Activated naive CD4-positive, alpha-beta T cell treated with anti-CD3 and anti-CD28 coated beads, Interleukin-2, amount 10 ng/mL, durations not matched to agents 7 days and 5 days (primary cell): ENCODE measurements around the gene CNFN.

Source experiments
- CTCF ChIA-PET: fragments of 350-600 bp; sonication (Branson Sonifier 250); formaldehyde crosslinking; loops from one replicate; lab custom pipeline; 2021; ENCODE audit warnings: antibody characterized with exemption; lab: Charles Lee
- DNase-seq: peaks from one replicate; pipeline ENCODE4 v3.0.0-alpha.2; 2020
- H3K27ac Mint-ChIP-seq: one replicate; pipeline ENCODE4 v1.8.0; 2021; ENCODE audit warnings: mild to moderate bottlenecking, moderate library complexity, mixed read lengths
- H3K27me3 Mint-ChIP-seq: one replicate; pipeline ENCODE4 v1.8.0; 2021; ENCODE audit warnings: mild to moderate bottlenecking, mixed read lengths
- H3K36me3 Mint-ChIP-seq: one replicate; pipeline ENCODE4 v1.8.0; 2021; ENCODE audit warnings: mixed read lengths
- H3K4me1 Mint-ChIP-seq: one replicate; pipeline ENCODE4 v1.8.0; 2021; ENCODE audit warnings: mixed read lengths
- H3K4me3 Mint-ChIP-seq: one replicate; pipeline ENCODE4 v1.8.0; 2021; ENCODE audit warnings: mild to moderate bottlenecking, moderate library complexity, mixed read lengths
- H3K9me3 Mint-ChIP-seq: one replicate; pipeline ENCODE4 v1.8.0; 2021; ENCODE audit warnings: mixed read lengths

Gene CNFN

DNA sequence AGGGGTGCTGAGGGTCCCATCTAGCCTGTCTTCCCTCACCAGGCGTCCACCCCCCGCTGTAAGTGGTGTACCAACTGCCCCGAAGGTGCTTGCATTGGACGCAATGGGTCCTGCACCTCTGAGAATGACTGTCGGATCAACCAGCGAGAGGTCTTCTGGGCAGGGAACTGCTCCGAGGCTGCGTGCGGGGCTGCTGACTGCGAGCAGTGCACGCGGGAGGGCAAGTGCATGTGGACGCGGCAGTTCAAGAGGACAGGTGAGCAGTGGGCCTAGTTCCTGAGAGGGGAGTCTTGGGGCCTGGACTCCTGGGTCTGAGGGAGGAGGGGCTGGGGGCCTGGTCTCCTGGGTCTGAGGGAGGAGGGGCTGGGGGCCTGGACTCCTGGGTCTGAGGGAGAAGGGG, 27.8 kb downstream of the CNFN start:
- no peaks in the 10 kb centered on the region for H3K4me1 Mint-ChIP-seq
- H3K27ac Mint-ChIP-seq = no peak overlapping the region
- CTCF ChIA-PET = no interaction called here
- DNase-seq = no peak
- H3K36me3 Mint-ChIP-seq = peaks cover 2% of the 10 kb centered on the region
- no peak overlapping the region for H3K4me3 Mint-ChIP-seq
- H3K9me3 Mint-ChIP-seq = peaks cover 12% of the 10 kb centered on the region
- peaks cover 4% of the 10 kb centered on the region for H3K27me3 Mint-ChIP-seq

DNA sequence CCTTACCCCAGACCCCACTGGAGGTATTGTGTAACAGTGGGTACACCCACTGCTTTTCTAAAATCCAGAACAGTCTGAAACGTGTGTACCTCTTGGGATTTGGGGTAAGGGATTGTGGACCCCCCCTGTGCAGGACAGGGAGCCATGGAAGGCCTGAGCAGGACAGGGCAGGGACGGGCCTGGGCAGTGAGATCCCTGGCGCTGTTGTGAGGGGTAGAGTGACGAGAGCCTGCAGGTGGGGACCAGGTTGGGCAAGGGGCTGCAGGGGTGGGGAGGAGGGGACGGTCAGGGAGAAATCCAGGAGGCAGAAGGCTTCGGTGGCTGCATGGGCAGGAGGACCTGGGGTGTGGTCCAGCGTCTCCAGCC, 28.6 kb downstream of the CNFN start:
- CTCF ChIA-PET = no interaction called here
- Mint-ChIP-seq H3K36me3 (peaks cover 2% of the 10 kb centered on the region), H3K9me3 (peaks cover 12% of the 10 kb centered on the region)

DNA sequence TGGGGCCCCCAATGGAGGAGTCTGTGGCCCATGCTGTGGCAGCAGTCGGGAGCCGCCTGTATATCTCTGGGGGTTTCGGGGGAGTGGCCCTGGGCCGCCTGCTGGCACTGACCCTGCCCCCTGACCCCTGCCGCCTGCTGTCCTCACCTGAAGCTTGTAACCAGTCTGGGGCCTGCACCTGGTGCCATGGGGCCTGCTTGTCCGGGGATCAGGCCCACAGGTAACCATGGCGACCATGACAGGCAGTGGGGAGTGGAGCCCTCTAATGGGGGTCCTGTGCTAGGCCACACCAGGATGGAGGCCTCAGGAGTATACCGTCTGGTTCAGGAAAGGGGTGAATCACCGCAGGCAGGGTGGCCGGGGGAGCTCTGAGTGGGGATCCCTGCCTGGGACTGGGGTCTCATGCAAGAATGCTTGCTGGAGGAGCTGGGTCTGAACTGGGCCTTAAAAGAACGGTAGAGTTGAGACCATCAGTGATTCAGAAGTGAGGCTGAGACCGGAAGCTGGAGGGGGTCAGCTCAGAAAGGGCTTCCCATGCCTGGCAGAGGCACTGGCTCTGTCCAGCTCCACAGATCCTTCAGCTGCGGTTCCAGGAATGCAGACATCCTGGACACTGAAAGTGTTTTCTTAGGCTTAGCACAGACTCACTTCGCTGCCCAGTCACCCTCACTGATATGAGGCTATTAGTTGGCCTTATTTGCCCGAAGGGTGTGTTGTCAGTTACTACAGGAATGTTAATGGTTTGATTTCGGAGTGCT, 29.1 kb downstream of the CNFN start:
- CTCF ChIA-PET = no interaction called here
- Mint-ChIP-seq H3K27me3 (peaks cover 4% of the 10 kb centered on the region), H3K4me1 (no peaks in the 10 kb centered on the region), H3K9me3 (peaks cover 12% of the 10 kb centered on the region), H3K27ac (no peak overlapping the region), H3K36me3 (peaks cover 2% of the 10 kb centered on the region), H3K4me3 (no peak overlapping the region)
- DNase-seq = no peak

More for the DNA sequence above, 28.6 kb downstream of the CNFN start:
- Mint-ChIP-seq H3K4me1 (no peaks in the 10 kb centered on the region), H3K4me3 (no peak overlapping the region), H3K27ac (no peak overlapping the region), H3K27me3 (peaks cover 4% of the 10 kb centered on the region)
- DNase-seq = no peak

DNA sequence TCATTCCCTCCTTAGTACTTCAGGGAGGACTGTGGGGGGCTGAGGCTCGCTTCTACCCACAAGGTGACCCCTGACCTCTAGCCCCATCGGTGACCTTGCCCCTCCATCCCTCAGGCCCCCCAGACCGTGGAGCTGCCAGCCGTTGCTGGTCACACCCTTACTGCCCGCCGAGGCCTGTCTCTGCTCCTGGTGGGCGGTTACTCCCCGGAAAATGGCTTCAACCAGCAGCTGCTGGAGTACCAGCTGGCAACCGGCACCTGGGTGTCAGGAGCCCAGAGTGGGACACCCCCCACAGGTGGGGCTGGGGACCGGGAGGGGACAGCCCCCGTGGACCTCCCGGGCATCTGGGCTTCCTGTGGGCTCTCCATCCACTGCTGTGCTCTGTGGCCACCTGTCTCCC, 32.8 kb downstream of the CNFN start:
- Mint-ChIP-seq H3K4me1 (no peaks in the 10 kb centered on the region), H3K27me3 (no peaks in the 10 kb centered on the region), H3K9me3 (no peaks in the 10 kb centered on the region), H3K27ac (no peak overlapping the region), H3K4me3 (no peak overlapping the region), H3K36me3 (no peaks in the 10 kb centered on the region)
- CTCF ChIA-PET = interaction anchor here (0.5 kb wide), 1 partner anchor 237 kb away, joined by 3 read pairs; no protein-coding TSS in a partner anchor
- DNase-seq = no peak

DNA sequence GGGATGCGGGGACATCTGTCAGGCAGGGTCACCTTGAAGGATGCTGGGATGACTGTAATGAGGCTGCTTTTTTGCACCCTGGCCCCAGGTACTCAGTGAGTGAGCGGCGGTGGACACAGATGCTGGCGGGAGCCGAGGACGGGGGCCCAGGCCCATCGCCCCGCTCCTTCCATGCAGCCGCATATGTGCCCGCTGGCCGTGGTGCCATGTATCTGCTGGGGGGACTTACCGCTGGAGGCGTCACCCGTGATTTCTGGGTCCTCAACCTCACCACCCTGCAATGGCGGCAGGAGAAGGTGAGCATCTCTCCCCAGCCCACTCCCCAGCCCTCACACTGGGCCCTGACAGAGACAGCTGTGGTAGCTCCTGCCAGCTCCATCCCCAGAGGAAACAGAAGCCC, 33.4 kb downstream of the CNFN start:
- Mint-ChIP-seq H3K4me1 (no peaks in the 10 kb centered on the region), H3K9me3 (no peaks in the 10 kb centered on the region), H3K27ac (no peak overlapping the region), H3K4me3 (no peak overlapping the region), H3K27me3 (no peaks in the 10 kb centered on the region), H3K36me3 (no peaks in the 10 kb centered on the region)
- DNase-seq = no peak
- CTCF ChIA-PET = interaction anchor here (0.5 kb wide), 1 partner anchor 237 kb away, joined by 3 read pairs; no protein-coding TSS in a partner anchor

DNA sequence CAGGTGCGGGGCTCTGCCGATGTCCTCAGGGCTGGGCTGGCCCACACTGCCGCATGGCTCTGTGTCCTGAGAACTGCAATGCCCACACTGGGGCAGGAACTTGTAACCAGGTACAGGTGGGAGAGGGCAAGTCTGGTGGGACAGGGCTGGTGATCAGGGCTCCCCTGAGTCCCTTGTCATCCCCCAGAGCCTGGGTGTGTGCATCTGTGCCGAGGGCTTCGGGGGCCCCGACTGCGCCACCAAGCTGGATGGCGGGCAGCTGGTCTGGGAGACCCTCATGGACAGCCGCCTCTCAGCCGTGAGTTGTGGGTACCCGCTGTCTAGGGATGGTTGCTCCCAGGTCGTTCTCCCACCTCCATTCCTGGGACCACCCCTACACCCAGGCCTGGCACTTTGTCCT, 34.2 kb downstream of the CNFN start:
- Mint-ChIP-seq H3K9me3 (no peaks in the 10 kb centered on the region), H3K27ac (no peak overlapping the region), H3K27me3 (no peaks in the 10 kb centered on the region)

DNA sequence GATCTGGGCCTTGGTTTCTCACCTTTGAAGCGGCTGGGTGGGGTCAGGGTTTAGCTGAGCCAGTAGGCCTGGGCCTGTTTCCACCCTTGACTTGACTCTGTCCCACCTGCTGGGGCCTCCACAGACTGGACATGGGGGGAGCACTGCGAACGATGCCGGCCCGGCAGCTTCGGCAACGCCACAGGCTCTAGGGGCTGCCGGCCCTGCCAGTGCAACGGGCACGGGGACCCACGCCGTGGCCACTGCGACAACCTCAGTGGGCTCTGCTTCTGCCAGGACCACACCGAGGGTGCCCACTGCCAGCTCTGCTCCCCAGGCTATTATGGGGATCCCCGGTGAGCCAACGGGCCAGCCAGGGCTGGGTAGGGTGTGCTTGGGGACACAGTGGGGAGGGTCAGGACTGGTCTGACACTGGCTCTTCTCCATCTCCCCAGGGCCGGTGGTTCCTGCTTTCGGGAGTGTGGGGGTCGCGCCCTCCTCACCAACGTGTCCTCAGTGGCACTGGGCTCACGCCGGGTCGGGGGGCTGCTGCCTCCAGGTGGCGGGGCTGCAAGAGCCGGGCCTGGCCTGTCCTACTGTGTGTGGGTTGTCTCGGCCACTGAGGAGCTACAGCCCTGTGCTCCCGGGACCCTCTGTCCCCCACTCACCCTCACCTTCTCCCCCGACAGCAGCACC, 36.6 kb downstream of the CNFN start:
- Mint-ChIP-seq H3K36me3 (no peaks in the 10 kb centered on the region), H3K4me1 (no peaks in the 10 kb centered on the region), H3K27ac (no peak overlapping the region), H3K9me3 (no peaks in the 10 kb centered on the region), H3K27me3 (no peaks in the 10 kb centered on the region), H3K4me3 (no peak overlapping the region)
- CTCF ChIA-PET = no interaction called here
- no peak for DNase-seq

More for the DNA sequence above, 34.2 kb downstream of the CNFN start:
- no peak for DNase-seq
- H3K36me3 Mint-ChIP-seq = no peaks in the 10 kb centered on the region
- no peaks in the 10 kb centered on the region for H3K4me1 Mint-ChIP-seq
- CTCF ChIA-PET = no interaction called here
- no peak overlapping the region for H3K4me3 Mint-ChIP-seq

DNA sequence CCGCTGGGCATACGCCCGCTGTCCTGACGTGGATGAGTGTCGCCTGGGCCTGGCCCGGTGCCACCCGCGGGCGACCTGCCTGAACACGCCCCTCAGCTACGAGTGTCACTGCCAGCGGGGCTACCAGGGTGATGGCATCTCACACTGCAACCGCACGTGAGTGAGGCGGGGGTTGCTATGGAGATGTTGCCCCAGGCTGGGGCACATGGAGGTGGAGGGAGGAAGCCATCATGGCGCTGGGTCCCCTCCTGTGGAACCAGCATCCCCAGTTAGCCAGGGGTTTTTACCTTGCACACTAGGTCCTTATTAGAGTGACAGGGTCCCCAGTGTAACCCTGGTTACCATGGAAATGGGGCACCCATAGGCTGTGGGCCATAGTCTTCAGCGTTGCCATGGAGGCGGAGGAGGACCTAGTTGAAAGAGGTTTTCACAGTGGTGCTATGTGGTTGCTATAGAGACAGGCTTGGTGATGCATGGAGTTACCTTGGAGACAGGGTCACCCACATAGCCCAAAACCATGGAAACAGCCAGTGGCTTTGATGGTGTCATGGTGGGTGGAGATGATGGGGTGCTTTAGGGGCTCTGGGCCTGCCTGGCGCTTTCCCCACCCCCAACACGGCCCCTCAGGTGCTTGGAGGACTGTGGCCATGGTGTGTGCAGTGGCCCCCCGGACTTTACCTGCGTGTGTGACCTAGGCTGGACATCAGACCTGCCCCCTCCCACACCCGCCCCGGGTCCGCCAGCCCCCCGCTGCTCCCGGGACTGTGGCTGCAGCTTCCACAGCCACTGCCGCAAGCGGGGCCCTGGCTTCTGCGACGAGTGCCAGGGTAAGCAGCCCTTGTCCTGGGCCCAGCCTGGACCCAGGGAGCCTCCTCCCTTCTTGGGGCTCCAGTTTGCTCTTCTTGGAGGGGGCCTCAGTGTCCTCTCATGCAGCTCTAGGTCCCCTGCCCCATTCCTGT, 37.5 kb downstream of the CNFN start:
- H3K27ac Mint-ChIP-seq = no peak overlapping the region
- H3K4me1 Mint-ChIP-seq = no peaks in the 10 kb centered on the region
- CTCF ChIA-PET = no interaction called here
- H3K36me3 Mint-ChIP-seq = no peaks in the 10 kb centered on the region
- H3K4me3 Mint-ChIP-seq = no peak overlapping the region
- peak; percentile 26 for DNase-seq
- no peaks in the 10 kb centered on the region for H3K9me3 Mint-ChIP-seq
- no peaks in the 10 kb centered on the region for H3K27me3 Mint-ChIP-seq

DNA sequence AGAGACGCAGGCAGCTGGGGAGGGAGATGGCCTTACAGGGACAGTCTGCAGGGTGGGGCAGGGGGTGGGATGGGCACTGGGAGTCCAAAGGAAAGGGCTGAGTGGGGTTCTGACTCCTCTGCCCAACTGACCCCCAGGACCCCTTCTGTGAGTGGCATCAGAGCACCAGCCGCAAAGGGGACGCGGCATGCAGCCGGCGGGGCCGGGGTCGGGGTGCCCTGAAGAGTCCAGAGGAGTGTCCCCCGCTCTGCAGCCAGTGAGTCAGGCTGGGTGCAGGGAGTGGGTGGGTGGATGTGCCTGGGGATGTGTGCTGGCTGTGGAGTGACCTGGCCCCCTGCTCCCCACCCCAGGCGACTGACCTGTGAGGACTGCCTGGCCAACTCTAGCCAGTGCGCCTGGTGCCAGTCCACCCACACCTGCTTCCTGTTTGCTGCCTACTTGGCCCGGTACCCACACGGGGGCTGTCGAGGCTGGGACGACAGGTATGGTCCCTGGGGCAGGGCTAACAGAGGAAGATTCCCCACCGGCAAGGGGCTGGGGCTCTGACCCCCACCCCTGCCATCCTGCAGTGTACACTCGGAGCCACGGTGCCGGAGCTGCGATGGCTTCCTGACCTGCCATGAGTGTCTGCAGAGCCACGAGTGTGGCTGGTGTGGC, 38.9 kb downstream of the CNFN start:
- no peaks in the 10 kb centered on the region for H3K36me3 Mint-ChIP-seq
- CTCF ChIA-PET = no interaction called here
- H3K27ac Mint-ChIP-seq = no peak overlapping the region
- H3K4me1 Mint-ChIP-seq = no peaks in the 10 kb centered on the region
- H3K4me3 Mint-ChIP-seq = no peak overlapping the region
- no peaks in the 10 kb centered on the region for H3K9me3 Mint-ChIP-seq
- DNase-seq = no peak
- no peaks in the 10 kb centered on the region for H3K27me3 Mint-ChIP-seq

DNA sequence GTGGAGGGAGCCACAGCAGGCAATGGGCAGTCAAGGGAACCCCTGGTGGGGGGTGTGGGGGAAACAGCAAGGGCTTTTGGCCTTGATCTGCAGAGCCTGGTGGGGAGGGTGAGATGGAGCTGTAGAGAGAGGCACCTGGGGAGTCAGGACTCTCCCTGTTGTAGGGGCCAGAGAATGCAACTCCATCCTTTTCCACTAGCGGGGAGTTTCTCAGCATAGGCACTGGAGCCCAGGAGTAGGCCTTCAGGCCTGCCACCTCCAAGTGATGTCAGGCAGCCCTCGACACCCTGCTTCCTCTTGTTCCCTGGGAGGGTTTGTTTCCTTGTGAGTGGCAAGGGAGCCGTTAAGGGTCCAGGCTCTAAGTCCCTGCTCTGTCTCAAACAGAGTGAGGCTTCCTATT, 39.7 kb downstream of the CNFN start:
- Mint-ChIP-seq H3K27ac (no peak overlapping the region), H3K27me3 (no peaks in the 10 kb centered on the region), H3K4me1 (no peaks in the 10 kb centered on the region), H3K36me3 (no peaks in the 10 kb centered on the region), H3K9me3 (no peaks in the 10 kb centered on the region), H3K4me3 (no peak overlapping the region)
- DNase-seq = no peak
- CTCF ChIA-PET = no interaction called here

DNA sequence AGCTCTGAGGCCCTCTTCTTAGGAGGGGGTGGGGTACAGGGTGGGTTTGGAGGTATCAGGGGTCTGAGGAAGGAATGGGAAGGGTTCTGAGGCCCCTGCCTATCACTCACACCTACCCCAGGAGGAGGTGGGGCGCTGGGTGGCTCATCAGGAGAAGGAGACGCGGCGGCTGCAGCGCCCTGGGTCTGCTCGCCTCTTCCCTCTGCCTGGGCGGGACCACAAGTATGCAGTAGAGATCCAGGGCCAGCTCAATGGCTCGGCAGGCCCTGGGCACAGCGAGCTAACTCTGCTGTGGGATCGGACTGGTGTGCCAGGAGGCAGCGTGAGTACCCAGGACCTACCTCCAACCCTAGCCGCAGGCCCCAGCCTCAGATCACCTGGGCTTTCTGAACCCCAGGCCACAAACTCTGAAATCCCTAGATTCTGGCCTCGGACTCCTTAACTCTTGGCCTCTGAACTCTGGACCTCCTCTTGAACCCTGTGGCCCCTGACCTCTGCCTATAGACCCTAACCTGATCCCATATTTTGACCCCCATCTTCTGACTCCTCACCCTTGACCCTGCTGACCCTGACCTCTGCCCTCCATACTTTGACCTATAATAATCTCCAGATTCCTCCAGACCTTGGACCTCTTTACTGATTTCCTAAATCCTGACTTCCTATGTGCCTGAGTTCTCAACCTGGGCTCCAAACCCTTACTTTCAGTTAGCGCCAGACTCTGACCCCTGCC, 40.6 kb downstream of the CNFN start:
- no peak for DNase-seq
- Mint-ChIP-seq H3K4me3 (no peak overlapping the region), H3K9me3 (no peaks in the 10 kb centered on the region), H3K36me3 (no peaks in the 10 kb centered on the region), H3K27ac (no peak overlapping the region), H3K4me1 (no peaks in the 10 kb centered on the region), H3K27me3 (no peaks in the 10 kb centered on the region)
- CTCF ChIA-PET = no interaction called here

DNA sequence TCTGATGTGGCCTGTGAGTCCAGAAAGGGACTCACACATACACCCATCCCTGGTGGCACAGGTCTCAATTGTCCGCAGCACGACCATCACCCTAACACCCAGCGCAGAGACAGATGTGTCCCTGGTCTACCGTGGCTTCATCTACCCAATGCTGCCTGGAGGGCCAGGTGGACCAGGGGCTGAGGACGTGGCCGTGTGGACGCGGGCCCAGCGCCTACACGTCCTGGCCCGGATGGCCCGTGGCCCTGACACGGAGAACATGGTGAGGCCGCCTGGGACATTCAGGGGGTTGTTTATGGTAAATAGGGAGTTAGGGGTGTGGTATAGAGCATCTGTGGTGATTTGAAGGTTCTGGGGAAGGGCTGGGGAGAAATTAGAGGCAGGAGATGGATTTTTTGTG, 41.9 kb downstream of the CNFN start:
- CTCF ChIA-PET = no interaction called here
- no peak for DNase-seq
- Mint-ChIP-seq H3K27ac (no peak overlapping the region), H3K9me3 (no peaks in the 10 kb centered on the region), H3K4me3 (no peak overlapping the region), H3K36me3 (no peaks in the 10 kb centered on the region), H3K4me1 (no peaks in the 10 kb centered on the region), H3K27me3 (no peaks in the 10 kb centered on the region)

DNA sequence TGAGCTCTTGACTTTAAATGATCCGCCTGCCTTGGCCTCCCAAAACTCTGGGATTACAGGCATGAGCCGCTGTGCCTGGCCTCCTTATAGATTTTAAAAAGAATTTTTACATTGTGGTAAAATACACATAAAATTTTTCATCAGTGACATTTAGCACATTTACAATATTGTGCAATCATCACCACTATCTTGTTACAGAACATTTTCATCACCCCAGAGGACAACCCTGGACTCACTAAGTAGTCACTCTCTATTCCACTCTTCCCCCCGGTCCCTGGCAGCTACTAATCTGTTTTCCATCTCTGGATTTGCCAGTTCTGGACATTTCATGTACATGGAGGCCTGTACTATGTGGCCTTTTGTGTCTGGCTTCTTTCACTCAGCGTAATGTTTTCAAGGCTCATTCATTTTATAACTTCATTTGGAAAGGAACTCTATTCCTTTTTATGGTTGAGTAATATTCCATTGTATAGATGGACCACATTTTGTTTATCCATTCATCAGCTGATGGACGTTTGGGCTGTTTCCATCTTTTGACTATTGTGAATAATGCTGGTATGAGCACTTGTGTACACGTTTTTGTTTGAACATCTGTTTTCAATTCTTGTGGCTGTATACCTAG, 44.8 kb downstream of the CNFN start:
- H3K4me3 Mint-ChIP-seq = no peak overlapping the region
- no peaks in the 10 kb centered on the region for H3K9me3 Mint-ChIP-seq
- no peaks in the 10 kb centered on the region for H3K27me3 Mint-ChIP-seq
- no peak overlapping the region for H3K27ac Mint-ChIP-seq
- no peak for DNase-seq
- no peaks in the 10 kb centered on the region for H3K4me1 Mint-ChIP-seq
- CTCF ChIA-PET = no interaction called here
- no peaks in the 10 kb centered on the region for H3K36me3 Mint-ChIP-seq
